ENCODE results near the gene PLEKHG4B. TPM values are rescaled to one million over a fixed set of nuclear protein-coding genes. Genes with fewer than 3 reads are reported as not detected.

PLEKHG4B gene
- total and polyA plus RNA-seq, 2 of the 4 experiments (the other 2 are of a cell fraction): 1.1 TPM

GRCh38 chr5:199950-200645 lies 108.1 kb downstream of the PLEKHG4B start:
- Histone ChIP-seq H3K4me1 (ENCODE audit: control insufficient read depth, insufficient read depth, low read length) (no peaks in the 10 kb centered on the region), H3K56ac (ENCODE audit: extremely low read depth, insufficient read depth, low read length) (no peak overlapping the region), H4K5ac (ENCODE audit: low read depth, low read length) (no peak overlapping the region), H4K8ac (ENCODE audit: low read depth in 2 of 2, low read length in 2 of 2) (no peak overlapping the region), H4K20me1 (ENCODE audit: insufficient read depth, low read length) (no peaks in the 10 kb centered on the region; the same call in none of the 2 replicates), H3K14ac (replicated peaks; ENCODE audit: low read depth, low read length) (no peak overlapping the region), H3K9me3 (ENCODE audit: control insufficient read depth, insufficient read depth, low read length) (no peaks in the 10 kb centered on the region), H3K4me3 (ENCODE audit: insufficient read depth, low read depth, low read length) (no peak overlapping the region), H2AK5ac (ENCODE audit: low read depth, low read length) (no peak overlapping the region), H3K9me1 (ENCODE audit: insufficient read depth, low read length) (peaks cover 2% of the 10 kb centered on the region; the same call in 1 of the 2 replicates), H3K27ac (ENCODE audit: insufficient read depth, low read length) (no peak overlapping the region), H3K9ac (ENCODE audit: low read depth, low read length) (no peak overlapping the region), H3K4ac (ENCODE audit: low read depth, low read length) (no peak overlapping the region), H4K91ac (ENCODE audit: insufficient read depth, low read depth, low read length) (no peak overlapping the region), H2BK5ac (ENCODE audit: low read depth, low read length, poor library complexity, severe bottlenecking) (no peak overlapping the region), H2BK120ac (ENCODE audit: low read depth, low read length) (no peak overlapping the region), H3K4me2 (ENCODE audit: low read depth, low read length) (no peak overlapping the region), H2AFZ (replicated peaks; ENCODE audit: low read length, poor library complexity) (no peak overlapping the region), H3K36me3 (ENCODE audit: control insufficient read depth, insufficient read depth, low read length) (peaks cover 15% of the 10 kb centered on the region), H3K27me3 (ENCODE audit: control insufficient read depth, insufficient read depth, low read length) (no peaks in the 10 kb centered on the region; the same call in 1 of the 2 replicates), H3K23ac (ENCODE audit: low read depth, low read length) (no peak overlapping the region), H2BK20ac (ENCODE audit: low read depth, low read length) (no peak overlapping the region), H2BK15ac (ENCODE audit: low read depth, low read length) (no peak overlapping the region), H2AK9ac (replicated peaks; ENCODE audit: low read depth, low read length, poor library complexity) (no peak overlapping the region), H3K18ac (ENCODE audit: low read depth, low read length) (no peak overlapping the region), H3K79me1 (ENCODE audit: low read depth in 1 of 2, low read length in 2 of 2) (peaks cover 0 to 15% of the 10 kb centered on the region in 2 experiments; a peak in 2 of 4 replicates)
- DNase-seq (no peak), ATAC-seq (ENCODE audit: low read depth) (no peak)
- intact Hi-C loops (cut with micrococcal nuclease) (no loop called here), in situ Hi-C loops (cut with MboI; ENCODE audit: low sequenced_read_pairs) (no loop called here), dilution Hi-C loops (cut with HindIII; ENCODE audit: low sequenced_read_pairs, unreplicated experiment) (no loop called here)
- 98% methylated on average over 8 of the region's 23 CpGs; no CpG with 5 or more reads in 1 of the 2 experiments for WGBS, 2 experiments (ENCODE audit: extremely low coverage in 2 of 2, insufficient read length in 1 of 2)
- no TSS peak for BruUV-seq (replicated peaks)
- CTCF ChIA-PET: interaction anchor here (2.6 kb wide), 1 partner anchor 12 kb away, joined by 8 read pairs; no protein-coding TSS in a partner anchor
- TF ChIP-seq ELK1 (IDR thresholded peaks at IDR 0.05; ENCODE audit: borderline replicate concordance, low read depth, low read length): no peak
- POLR2A ChIA-PET (ENCODE audit: unreplicated experiment): no interaction called here

Measured in IMR-90 (cell line).